CD14-positive monocyte (primary cell): Measurements from ENCODE around the gene LAMC3. TPM values are rescaled to one million over a fixed set of nuclear protein-coding genes. Genes with fewer than 3 reads are reported as not detected.

ENCODE experiments used
- DNase-seq, 3 donors: peaks; one replicate each; pipeline ENCODE4 v3.0.0-alpha.2; 2011 to 2022
- H2AFZ ChIP-seq: 2 replicates; pipeline ENCODE4 v1.6.0; 2012; ENCODE audit warnings: mild to moderate bottlenecking, low read depth, low read length, inconsistent platforms; ENCODE audit not compliant: insufficient read depth, poor library complexity, severe bottlenecking
- H3K27ac ChIP-seq, 2 donors: 1 replicate in 1 of 2; 2 replicates in 1 of 2; pipeline ENCODE4 v1.5.1; 2012 to 2013; ENCODE audit warnings: low read length in 2 of 2, control low read depth in 1 of 2, inconsistent platforms in 1 of 2, low read depth in 1 of 2, mild to moderate bottlenecking in 1 of 2
- H3K27me3 ChIP-seq, 2 donors: one replicate each; pipeline versions ENCODE4 v1.6.0 to v1.6.1; 2011 to 2013; ENCODE audit warnings: low read length in 2 of 2; ENCODE audit not compliant: control insufficient read depth in 2 of 2, insufficient read depth in 2 of 2
- H3K36me3 ChIP-seq, 2 donors: replicated peaks in 1 of 2; 1 replicate in 1 of 2; 2 replicates in 1 of 2; pipeline versions ENCODE4 v1.5.1 to v1.6.1; 2012 to 2013; ENCODE audit warnings: low read length in 2 of 2, control low read depth in 1 of 2, inconsistent platforms in 1 of 2, mild to moderate bottlenecking in 1 of 2; ENCODE audit not compliant: insufficient read depth in 2 of 2, control insufficient read depth in 1 of 2
- H3K4me1 ChIP-seq, 2 donors: 1 replicate in 1 of 2; 2 replicates in 1 of 2; pipeline versions ENCODE4 v1.5.1 to v1.6.1; 2012 to 2013; ENCODE audit warnings: low read length in 2 of 2, control low read depth in 1 of 2, inconsistent platforms in 1 of 2, mild to moderate bottlenecking in 1 of 2, moderate library complexity in 1 of 2; ENCODE audit not compliant: insufficient read depth in 2 of 2, control insufficient read depth in 1 of 2
- H3K4me2 ChIP-seq: replicated peaks from 2 replicates; pipeline ENCODE3; 2012; ENCODE audit warnings: low read length, moderate library complexity, mild to moderate bottlenecking; ENCODE audit not compliant: poor library complexity, severe bottlenecking; ENCODE audit errors: extremely low read depth
- H3K4me3 ChIP-seq, 3 experiments: fragments of 200-600 bp in 1 of 3; sonication (generic) in 1 of 3; replicated peaks in 1 of 3; 1 replicate in 2 of 3; 2 replicates in 1 of 3; pipeline ENCODE4 v1.5.1; 2011 to 2013; ENCODE audit warnings: low read length in 3 of 3, mild to moderate bottlenecking in 3 of 3, control low read depth in 2 of 3, low read depth in 2 of 3, inconsistent platforms in 1 of 3, moderate library complexity in 1 of 3
- H3K79me2 ChIP-seq: 2 replicates; pipeline ENCODE4 v1.6.0; 2012; ENCODE audit warnings: mild to moderate bottlenecking, control low read depth, inconsistent platforms, low read length, moderate library complexity; ENCODE audit not compliant: insufficient read depth
- H3K9ac ChIP-seq: 2 replicates; pipeline ENCODE4 v1.6.0; 2017; ENCODE audit warnings: low read length, mild to moderate bottlenecking; ENCODE audit not compliant: insufficient read depth, poor library complexity, severe bottlenecking
- H3K9me3 ChIP-seq, 2 donors: replicated peaks in 1 of 2; 1 replicate in 1 of 2; 2 replicates in 1 of 2; pipeline versions ENCODE4 v1.5.1 to v1.6.1; 2012 to 2013; ENCODE audit warnings: low read length in 2 of 2, control low read depth in 1 of 2; ENCODE audit not compliant: control insufficient read depth in 1 of 2, insufficient read depth in 1 of 2
- H4K20me1 ChIP-seq: 2 replicates; pipeline ENCODE4 v1.6.0; 2012; ENCODE audit warnings: mild to moderate bottlenecking, low read length, control low read depth, moderate library complexity; ENCODE audit not compliant: insufficient read depth
- H3K27ac Mint-ChIP-seq, 7 donors: one replicate each; pipeline ENCODE4 v1.8.0; 2020; ENCODE audit warnings: mild to moderate bottlenecking in 7 of 7, mixed read lengths in 7 of 7, moderate library complexity in 6 of 7, inconsistent platforms in 2 of 7
- H3K27me3 Mint-ChIP-seq, 3 donors: one replicate each; pipeline ENCODE4 v1.8.0; 2021 to 2022; ENCODE audit warnings: low read depth in 3 of 3, mild to moderate bottlenecking in 3 of 3, mixed read lengths in 3 of 3, moderate library complexity in 3 of 3, inconsistent platforms in 1 of 3
- H3K36me3 Mint-ChIP-seq, 2 donors: one replicate each; pipeline ENCODE4 v1.8.0; 2020; ENCODE audit warnings: mixed read lengths in 2 of 2, inconsistent platforms in 1 of 2, mild to moderate bottlenecking in 1 of 2
- H3K4me1 Mint-ChIP-seq: one replicate; pipeline ENCODE4 v1.8.0; 2020; ENCODE audit warnings: mild to moderate bottlenecking, mixed read lengths
- H3K4me3 Mint-ChIP-seq, 2 donors: one replicate each; pipeline ENCODE4 v1.8.0; 2020; ENCODE audit warnings: mild to moderate bottlenecking in 2 of 2, mixed read lengths in 2 of 2, moderate library complexity in 1 of 2
- H3K9me3 Mint-ChIP-seq, 7 donors: one replicate each; pipeline ENCODE4 v1.8.0; 2020 to 2022; ENCODE audit warnings: mixed read lengths in 7 of 7, mild to moderate bottlenecking in 6 of 7, moderate library complexity in 6 of 7, inconsistent platforms in 2 of 7
- WGBS: methylation state at CpG from one replicate; pipeline ENCODE4 v1.1.5; 2013; ENCODE audit warnings: missing lambda C conversion rate; ENCODE audit not compliant: insufficient coverage; 5-methylcytosine and 5-hydroxymethylcytosine counted together
- intact Hi-C, 2 donors: fragments of 100-400 bp; cut with micrococcal nuclease; formaldehyde crosslinking; loops; one replicate each; pipeline versions ENCODE4 v1.15.0 to v1.15.1; 2023
- polyA plus RNA-seq, 3 donors: library from polyadenylated mRNA; depleted of rRNA in 1 of 3; unstranded in 2 of 3; stranded (reverse) in 1 of 3; fragments of 300-500 nt in 2 of 3; fragments of >200 nt in 1 of 3; fragmentation: Illumina TruSeq in 2 of 3; gene quantifications; 1 replicate in 2 of 3; 2 replicates in 1 of 3; pipeline ENCODE4 v1.2.3, GENCODE V29; 2012 to 2021
- TF ChIP-seq, protein P1 (sequence below): fragments of 200-600 bp; IDR thresholded peaks from one replicate; pipeline ENCODE4 v1.8.0; 2022; ENCODE audit warnings: antibody characterized with exemption, mild to moderate bottlenecking

The LAMC3 gene
- polyA plus RNA-seq, 3 donors, result 0.19 TPM; not detected in 2

DNA sequence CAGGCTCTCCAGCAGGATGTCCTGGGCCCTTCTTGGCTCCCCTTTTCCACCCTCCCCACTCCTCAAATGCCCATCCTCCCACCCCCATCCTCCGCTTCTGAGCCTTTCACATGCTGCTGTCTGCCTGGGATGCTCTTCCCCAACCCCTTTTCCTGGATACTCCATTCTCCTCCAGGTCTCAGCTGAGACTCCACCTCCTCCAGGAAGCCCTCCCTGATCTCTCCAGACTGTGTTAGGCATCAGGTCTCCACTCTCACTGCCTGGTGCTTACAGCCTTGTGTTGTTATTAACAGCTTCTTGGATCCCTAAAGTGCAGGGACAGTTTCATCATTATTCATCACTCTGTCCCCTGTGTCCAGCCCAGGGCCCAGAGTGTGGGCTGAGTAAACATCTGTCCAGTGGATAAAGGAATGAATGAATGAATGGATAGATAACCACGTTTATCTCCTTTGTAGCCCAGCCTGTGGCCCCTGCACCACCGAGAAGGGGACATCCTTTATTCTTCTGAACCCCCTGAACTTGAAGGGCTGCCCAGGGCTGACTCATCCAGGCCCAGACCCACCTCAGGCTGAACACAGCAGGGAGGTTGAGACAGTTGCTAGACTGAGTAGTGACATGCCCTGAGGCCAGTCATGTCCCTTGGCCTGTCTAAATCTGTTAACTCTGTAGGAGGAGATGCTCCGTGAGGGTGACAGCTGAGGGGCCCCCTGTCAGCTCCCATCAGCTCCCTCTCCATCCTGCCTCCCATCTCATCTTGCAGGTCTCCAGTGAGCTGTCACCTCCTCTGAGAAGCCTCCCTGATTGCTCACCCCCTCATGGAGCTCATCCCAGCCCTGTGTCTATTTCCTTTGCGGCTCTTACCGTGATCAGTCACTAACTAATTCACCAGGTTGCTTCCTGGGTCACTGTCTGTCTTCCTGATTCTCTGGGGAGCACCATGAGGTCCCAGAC, 14.6 kb upstream of the LAMC3 start:
- H3K4me1 Mint-ChIP-seq, result peaks cover 14% of the 10 kb centered on the region
- Histone ChIP-seq H3K9ac (peak overlapping the region; percentile 47), H3K27me3 (no peaks in the 10 kb centered on the region), H2AFZ (no peak overlapping the region), H3K36me3 (no peaks in the 10 kb centered on the region), H3K27ac (peak overlapping the region in 1 of 2 donors; percentile 64), H3K4me2 (peak overlapping the region; percentile 50), H4K20me1 (no peaks in the 10 kb centered on the region), H3K4me3 (peak overlapping the region in 1 of 3 experiments; percentile 9), H3K9me3 (no peaks in the 10 kb centered on the region), H3K79me2 (no peaks in the 10 kb centered on the region), H3K4me1 (peaks cover 50 to 58% of the 10 kb centered on the region in 2 donors)
- TF ChIP-seq, protein P1, sequence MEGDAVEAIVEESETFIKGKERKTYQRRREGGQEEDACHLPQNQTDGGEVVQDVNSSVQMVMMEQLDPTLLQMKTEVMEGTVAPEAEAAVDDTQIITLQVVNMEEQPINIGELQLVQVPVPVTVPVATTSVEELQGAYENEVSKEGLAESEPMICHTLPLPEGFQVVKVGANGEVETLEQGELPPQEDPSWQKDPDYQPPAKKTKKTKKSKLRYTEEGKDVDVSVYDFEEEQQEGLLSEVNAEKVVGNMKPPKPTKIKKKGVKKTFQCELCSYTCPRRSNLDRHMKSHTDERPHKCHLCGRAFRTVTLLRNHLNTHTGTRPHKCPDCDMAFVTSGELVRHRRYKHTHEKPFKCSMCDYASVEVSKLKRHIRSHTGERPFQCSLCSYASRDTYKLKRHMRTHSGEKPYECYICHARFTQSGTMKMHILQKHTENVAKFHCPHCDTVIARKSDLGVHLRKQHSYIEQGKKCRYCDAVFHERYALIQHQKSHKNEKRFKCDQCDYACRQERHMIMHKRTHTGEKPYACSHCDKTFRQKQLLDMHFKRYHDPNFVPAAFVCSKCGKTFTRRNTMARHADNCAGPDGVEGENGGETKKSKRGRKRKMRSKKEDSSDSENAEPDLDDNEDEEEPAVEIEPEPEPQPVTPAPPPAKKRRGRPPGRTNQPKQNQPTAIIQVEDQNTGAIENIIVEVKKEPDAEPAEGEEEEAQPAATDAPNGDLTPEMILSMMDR, result no peak
- 65% methylated on average over 5 of the region's 6 CpGs for WGBS
- peaks cover 0 to 1% (median 0%) of the 10 kb centered on the region in 7 donors for H3K9me3 Mint-ChIP-seq
- peak overlapping the region in 1 of 2 donors; percentile 75 for H3K4me3 Mint-ChIP-seq
- intact Hi-C loops, result loop anchor here in 1 of 2 donors (5.0 to 10.0 kb wide), 2 partner anchors 127 to 290 kb away; no protein-coding TSS in a partner anchor
- peaks cover 2 to 8% (median 8%) of the 10 kb centered on the region in 3 donors for H3K27me3 Mint-ChIP-seq
- no peak for DNase-seq
- no peaks in the 10 kb centered on the region for H3K36me3 Mint-ChIP-seq
- peak overlapping the region in 4 of 7 donors; percentile 11 to 61 (median 34) for H3K27ac Mint-ChIP-seq
